Right forelimb (tissue), 1 donor: ENCODE results near the gene CACNA2D1.

ENCODE experiments used
- DNase-seq: peaks from one replicate; pipeline ENCODE4 v3.0.0-alpha.2; 2018

CACNA2D1 gene

DNA sequence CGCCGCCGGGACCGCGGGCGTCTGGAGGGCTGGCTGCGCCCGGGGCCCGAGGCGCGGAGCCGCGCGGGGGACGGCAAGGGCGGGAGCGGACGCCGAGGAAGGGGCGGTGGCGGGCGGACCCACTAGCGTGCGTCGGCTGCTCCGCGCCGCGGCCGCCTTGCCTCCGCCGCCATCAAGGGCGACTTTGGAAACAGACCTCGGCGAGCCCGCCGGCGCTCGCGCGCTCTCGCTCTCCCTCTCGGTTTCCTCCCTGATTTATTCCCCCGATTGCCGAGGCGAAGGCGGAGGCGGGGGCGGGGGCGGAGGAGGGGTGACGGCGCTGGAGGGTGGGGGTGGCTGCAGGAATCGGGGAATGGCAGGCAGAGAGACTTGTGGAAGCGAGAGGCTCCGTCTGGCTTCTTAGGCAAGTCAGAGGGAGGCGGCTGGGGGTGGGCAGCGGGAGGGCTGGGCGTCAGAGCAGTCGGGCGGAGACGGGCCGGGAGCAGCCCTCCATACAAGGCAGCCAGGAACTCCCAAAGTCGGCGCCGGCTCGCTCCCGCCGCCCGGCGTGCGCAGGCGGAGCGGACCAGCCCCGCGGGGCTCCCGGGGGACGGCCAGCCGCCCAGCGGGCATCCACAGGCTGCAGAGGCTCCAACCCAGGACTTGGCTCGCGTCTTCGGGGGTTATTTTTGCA lies at the start of gene CACNA2D1:
Gene CACNA2D1 (minus strand): TSS at position 231 of the 673 bp plus-strand sequence.
- peak; percentile 92 for DNase-seq

GRCh38 chr7:82481499-82482097 lies 38.0 kb upstream of the CACNA2D1 start:
- DNase-seq, result no peak

GRCh38 chr7:82477733-82478515 lies 34.3 kb upstream of the CACNA2D1 start:
- DNase-seq, result no peak

DNA sequence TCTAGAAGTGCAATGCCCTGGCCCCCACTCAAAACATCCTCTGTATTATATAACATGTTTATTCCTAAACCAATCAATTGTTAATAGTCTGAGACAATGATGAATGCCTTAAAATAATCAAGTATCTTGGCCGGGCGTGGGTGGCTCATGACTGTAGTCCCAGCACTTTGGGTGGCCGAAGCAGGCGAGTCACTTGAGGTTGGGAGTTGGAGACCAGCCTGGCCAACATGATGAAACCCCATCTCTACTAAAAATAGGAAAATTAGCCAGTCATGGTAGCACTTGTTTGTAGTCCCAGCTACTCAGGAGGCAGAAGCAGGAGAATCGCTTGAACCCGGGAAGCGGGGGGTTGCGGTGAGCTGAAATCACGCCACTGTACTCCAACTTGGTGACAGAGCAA lies 29.4 kb upstream of the CACNA2D1 start:
- DNase-seq, result no peak

DNA sequence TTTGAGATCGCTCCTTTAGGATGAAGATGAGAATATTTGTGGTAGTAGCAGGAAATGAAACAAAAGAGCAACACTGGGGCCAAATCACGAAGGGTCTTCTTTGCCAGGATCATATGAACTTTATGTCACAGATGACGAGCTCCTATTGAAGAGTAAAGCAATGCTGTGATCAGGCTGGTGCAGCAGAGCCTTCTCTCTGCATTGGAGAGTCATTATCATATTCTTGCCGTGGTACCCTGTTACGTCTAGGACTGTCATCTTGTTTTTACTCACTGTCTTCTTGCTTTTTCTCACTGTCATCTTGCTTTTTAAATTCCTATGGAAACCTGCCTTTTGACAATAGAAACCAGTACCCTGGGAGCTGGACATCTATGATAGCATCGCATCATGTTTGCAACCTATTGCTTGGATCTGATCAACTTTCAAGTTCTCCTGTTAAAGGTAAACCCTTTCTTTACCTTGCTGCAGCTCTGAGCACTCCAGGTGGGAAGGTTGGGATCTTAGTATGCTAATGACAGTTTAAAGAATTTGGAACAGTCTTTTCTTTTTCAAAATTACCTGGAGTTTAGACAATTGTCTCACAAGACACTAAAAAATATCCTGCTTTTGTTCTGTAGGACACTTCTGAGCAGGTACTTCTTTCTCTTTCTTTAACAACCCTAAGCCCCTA lies 27.9 kb upstream of the CACNA2D1 start:
- DNase-seq, result no peak

DNA sequence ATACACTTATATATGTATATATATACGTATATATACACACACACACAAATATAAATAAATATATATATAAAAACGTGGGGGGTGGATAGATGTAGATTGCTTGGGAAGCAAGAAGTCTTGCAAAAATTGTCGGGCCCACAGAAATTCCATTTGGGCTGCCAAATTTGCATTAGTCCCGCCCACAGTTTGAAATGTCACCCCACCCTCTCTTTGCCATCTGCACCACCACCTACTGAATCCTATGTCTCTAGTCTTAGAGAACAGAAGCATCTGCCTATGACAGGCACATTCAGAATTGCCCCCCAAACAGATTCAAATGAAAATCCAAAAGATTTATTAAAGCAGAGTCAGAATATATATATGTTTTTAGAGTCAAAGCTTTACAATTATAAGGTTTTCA lies 25.6 kb upstream of the CACNA2D1 start:
- DNase-seq, result no peak

DNA sequence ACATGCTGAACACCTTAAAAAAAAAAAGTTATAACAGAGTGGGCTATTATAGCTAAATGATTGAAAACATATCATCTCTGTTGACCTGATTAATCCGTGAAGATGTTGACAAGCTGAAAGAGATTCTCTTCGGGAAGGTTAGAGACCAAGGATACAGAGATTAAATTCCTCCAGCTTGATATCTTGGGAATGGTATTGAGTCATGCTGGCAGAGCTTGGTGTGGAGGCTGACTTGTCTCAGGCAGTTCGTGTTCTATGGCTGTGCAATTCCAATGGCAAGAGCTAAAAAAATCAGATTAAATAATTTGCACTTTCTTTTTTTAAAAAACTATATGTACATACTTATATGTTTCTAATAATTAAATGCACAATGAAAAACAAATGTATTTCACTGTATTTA lies 24.9 kb upstream of the CACNA2D1 start:
- no peak for DNase-seq

- DNase-seq, result no peak
Measured at GRCh38 chr7:82467020-82467419, 23.4 kb upstream of the CACNA2D1 start.

GRCh38 chr7:82464372-82464771 lies 20.8 kb upstream of the CACNA2D1 start:
- DNase-seq, result no peak

DNA sequence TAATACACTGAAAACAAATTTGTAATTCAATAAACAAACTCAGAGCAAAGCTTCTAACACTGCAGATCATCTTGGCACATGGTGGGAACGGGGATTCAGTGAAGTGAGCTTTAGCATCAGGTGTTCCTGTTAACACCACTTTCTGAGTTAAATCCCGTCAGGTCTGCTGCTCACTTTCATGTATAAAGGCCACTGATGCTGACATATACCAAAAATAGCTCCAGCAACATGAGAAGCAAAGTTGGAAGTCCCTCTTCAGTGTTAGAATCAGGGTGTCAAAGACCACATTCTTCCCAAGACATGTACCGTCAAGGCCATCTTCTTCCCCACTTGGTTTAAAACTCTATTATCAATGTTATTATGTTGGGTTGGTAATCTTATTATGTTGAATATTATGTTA lies 11.7 kb upstream of the CACNA2D1 start:
- DNase-seq, result no peak

GRCh38 chr7:82450759-82451158 lies 7.2 kb upstream of the CACNA2D1 start:
- no peak for DNase-seq

DNA sequence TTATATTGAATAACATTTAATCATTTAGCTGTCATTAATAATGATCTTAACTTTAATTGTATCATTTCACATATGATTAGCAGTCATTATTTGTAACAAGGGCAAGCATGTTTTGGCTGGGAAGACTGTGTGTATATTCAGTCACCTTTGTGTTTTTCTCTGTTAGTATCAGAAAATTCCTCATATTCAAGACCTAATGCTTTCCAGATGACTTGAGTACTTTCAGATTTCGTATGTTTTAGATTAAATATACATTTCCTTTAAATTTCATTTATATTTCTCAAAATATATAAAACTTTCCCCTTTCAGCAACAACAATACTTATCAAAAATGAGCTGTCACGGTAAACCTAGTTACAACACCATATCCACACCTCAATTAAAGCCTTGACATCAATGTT lies 6.3 kb upstream of the CACNA2D1 start:
- DNase-seq, result no peak

DNA sequence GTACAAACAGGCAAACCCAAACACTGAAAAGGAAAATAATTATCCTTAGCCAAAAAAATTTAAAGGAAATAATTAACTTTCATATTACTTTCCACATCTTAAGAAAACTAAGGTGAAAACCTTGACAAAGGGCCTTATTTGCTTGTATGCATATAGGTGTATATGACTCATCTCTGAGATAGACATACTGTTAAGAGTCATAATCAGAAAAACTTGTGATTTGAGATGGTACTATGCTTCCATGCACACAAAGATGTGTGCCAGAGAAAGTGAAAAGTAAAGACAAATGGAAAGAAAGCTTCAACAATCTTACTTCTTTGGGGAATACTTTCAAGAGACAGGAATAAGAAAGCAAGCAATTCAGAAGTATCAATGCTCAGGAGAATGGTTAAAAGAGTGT lies 3.3 kb upstream of the CACNA2D1 start:
- DNase-seq, result no peak

- DNase-seq, result no peak
Measured at GRCh38 chr7:82445271-82445670, 1.7 kb upstream of the CACNA2D1 start.

GRCh38 chr7:82444220-82444909 lies 788 bp upstream of the CACNA2D1 start:
- DNase-seq, result peak; percentile 42

GRCh38 chr7:82443036-82443546 lies 486 bp downstream of the CACNA2D1 start:
- peak; percentile 79 for DNase-seq

GRCh38 chr7:82442492-82443035 lies 1.0 kb downstream of the CACNA2D1 start:
- no peak for DNase-seq

- DNase-seq, result no peak
Measured at GRCh38 chr7:82441669-82442478, 1.7 kb downstream of the CACNA2D1 start.

- no peak for DNase-seq
Measured at GRCh38 chr7:82438521-82438920, 5.1 kb downstream of the CACNA2D1 start.

- no peak for DNase-seq
Measured at GRCh38 chr7:82435769-82436168, 7.8 kb downstream of the CACNA2D1 start.

- no peak for DNase-seq
Measured at GRCh38 chr7:82434275-82435022, 9.1 kb downstream of the CACNA2D1 start.
